Measurements from ENCODE around the gene MACIR.

GRCh38 chr5:103210952-103211351, 47.6 kb upstream of the MACIR start:
- TF ChIP-seq CTCF (IDR thresholded peaks at IDR 0.05): no peak
- TF ChIP-seq POLR2A (IDR thresholded peaks at IDR 0.05): no peak

All from adrenal gland (tissue), 5 donors.